C4-2B (cell line): ENCODE data around the gene SLC7A9.

Experiments used
- ZFX ChIP-seq: fragments of 450-650 bp; IDR thresholded peaks from 2 replicates; pipeline ENCODE4 v1.6.1; 2017
- TF ChIP-seq, protein P1 (sequence below): fragments of 450-650 bp; conservative IDR thresholded peaks from 2 replicates; pipeline ENCODE4 v1.5.1; 2017; ENCODE audit warnings: mild to moderate bottlenecking

DNA sequence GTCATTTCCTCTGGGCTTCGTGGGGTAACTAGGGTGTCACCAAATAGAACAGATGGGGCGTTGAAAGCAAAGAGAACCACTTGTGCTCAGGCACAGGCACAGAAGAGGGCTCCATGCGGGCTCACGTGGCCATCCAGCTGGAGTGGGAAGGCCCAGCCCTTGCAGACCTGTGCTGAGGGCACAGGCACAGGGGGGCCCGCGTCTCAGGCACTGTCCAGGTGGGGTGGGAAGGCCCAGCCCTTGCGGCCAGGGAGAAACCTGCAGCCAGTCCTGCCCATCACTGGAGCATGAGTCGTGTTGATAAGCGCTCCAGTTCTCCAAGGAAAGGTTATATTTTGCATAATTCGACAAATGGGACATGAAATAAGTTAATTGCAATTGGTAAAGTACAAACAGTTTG is 57.5 kb downstream of the SLC7A9 start:
- TF ChIP-seq, protein P1, sequence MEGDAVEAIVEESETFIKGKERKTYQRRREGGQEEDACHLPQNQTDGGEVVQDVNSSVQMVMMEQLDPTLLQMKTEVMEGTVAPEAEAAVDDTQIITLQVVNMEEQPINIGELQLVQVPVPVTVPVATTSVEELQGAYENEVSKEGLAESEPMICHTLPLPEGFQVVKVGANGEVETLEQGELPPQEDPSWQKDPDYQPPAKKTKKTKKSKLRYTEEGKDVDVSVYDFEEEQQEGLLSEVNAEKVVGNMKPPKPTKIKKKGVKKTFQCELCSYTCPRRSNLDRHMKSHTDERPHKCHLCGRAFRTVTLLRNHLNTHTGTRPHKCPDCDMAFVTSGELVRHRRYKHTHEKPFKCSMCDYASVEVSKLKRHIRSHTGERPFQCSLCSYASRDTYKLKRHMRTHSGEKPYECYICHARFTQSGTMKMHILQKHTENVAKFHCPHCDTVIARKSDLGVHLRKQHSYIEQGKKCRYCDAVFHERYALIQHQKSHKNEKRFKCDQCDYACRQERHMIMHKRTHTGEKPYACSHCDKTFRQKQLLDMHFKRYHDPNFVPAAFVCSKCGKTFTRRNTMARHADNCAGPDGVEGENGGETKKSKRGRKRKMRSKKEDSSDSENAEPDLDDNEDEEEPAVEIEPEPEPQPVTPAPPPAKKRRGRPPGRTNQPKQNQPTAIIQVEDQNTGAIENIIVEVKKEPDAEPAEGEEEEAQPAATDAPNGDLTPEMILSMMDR: no peak
- no peak for TF ChIP-seq ZFX
